Right lobe of liver (tissue), 6 donors: ENCODE data around the gene DNTTIP2. TPM values are rescaled to one million over a fixed set of nuclear protein-coding genes. Genes with fewer than 3 reads are reported as not detected.
"Not testable (repeated sequence)": the region's sequence is repeated elsewhere in the genome, so short reads cannot be mapped to it uniquely, and the experiment has no call there.

Experiments
- ATAC-seq, 4 donors: fragments of 200-7000 bp; cut with Tn5 transposase; one replicate each; pipeline ENCODE4 v1.9.1; 2020; ENCODE audit warnings: mild to moderate bottlenecking in 4 of 4, moderate library complexity in 4 of 4
- DNase-seq, 3 donors: peaks; one replicate each; pipeline ENCODE4 v3.0.0-alpha.2; 2020
- H3K27ac ChIP-seq, 3 donors: fragments of 200-600 bp; one replicate each; pipeline ENCODE4 v1.8.0; 2022
- H3K27me3 ChIP-seq, 2 donors: fragments of 200-600 bp; one replicate each; pipeline ENCODE4 v1.8.0; 2022
- H3K36me3 ChIP-seq, 4 donors: fragments of 200-600 bp; sonication (generic) in 1 of 4; one replicate each; pipeline versions ENCODE4 v1.5.1 to v1.8.0; 2017 to 2022; ENCODE audit warnings: control low read depth in 1 of 4
- H3K4me1 ChIP-seq, 4 donors: fragments of 200-600 bp; sonication (generic) in 1 of 4; one replicate each; pipeline versions ENCODE4 v1.5.1 to v1.8.0; 2017 to 2022; ENCODE audit warnings: control low read depth in 1 of 4
- H3K4me3 ChIP-seq, 3 donors: fragments of 200-600 bp; one replicate each; pipeline ENCODE4 v1.8.0; 2022
- H3K9me3 ChIP-seq, 4 donors: fragments of 200-600 bp; sonication (generic) in 1 of 4; one replicate each; pipeline versions ENCODE4 v1.5.1 to v1.8.0; 2017 to 2022; ENCODE audit warnings: control low read depth in 1 of 4
- CTCF ChIP-seq, 4 donors: fragments of 200-600 bp in 3 of 4; fragments of 450-650 bp in 1 of 4; IDR thresholded peaks; one replicate each; pipeline versions ENCODE4 v1.5.1 to v1.8.0; 2016 to 2022; ENCODE audit warnings: antibody characterized with exemption in 4 of 4, mild to moderate bottlenecking in 2 of 4
- POLR2A ChIP-seq: fragments of 450-650 bp; IDR thresholded peaks from one replicate; pipeline ENCODE4 v1.6.1; 2017; ENCODE audit warnings: antibody characterized with exemption, mild to moderate bottlenecking
- whole genome bisulfite sequencing: methylation state at CpG from one replicate; pipeline ENCODE4 v1.1.6; 2018; ENCODE audit warnings: low coverage, low lambda C conversion rate; ENCODE audit not compliant: insufficient coverage; ENCODE audit errors: missing lambda C conversion rate; 5-methylcytosine and 5-hydroxymethylcytosine counted together
- intact Hi-C, 2 donors: fragments of 100-400 bp; cut with DNase I; formaldehyde crosslinking; loops; one replicate each; pipeline versions ENCODE4 v1.11.2 to v1.14.1; 2022
- long read RNA-seq: library from polyadenylated mRNA; unstranded; transcript quantifications from one replicate; pipeline ENCODE4 v2.0.0, GENCODE V29; 2019
- total RNA-seq, 6 experiments: library from RNA; depleted of rRNA in 2 of 6; stranded (reverse); fragments of >200 nt in 2 of 6; fragmentation: NEBNext Ultra II Directional in 3 of 6; extraction: Animal tissue kit (Norgen Biotek cat#: 25700) in 3 of 6; gene quantifications; one replicate each; pipeline versions ENCODE4 v1.1.0 to v1.2.4, GENCODE V29; 2016 to 2023
- donor health status: DM: no; HTN: yes; CAD: no.
- donor health status: DM: no; HTN: no; CAD: no.
- donor health status: DM: no; HTN: no; CAD: no.
- donor health status: DM: no; HTN: yes; CAD: no.
- donor health status: DM: no; HTN: yes; CAD: no.

The DNTTIP2 gene
- 10 to 100 TPM; 15.0 to 27.0 (median 22.2) TPM for total RNA-seq
- long read RNA-seq, full-length matches to known transcripts: 1 of 10 reads
- long read RNA-seq, partial matches to known transcripts: 9 of 10 reads
- long read RNA-seq, other reads (novel, unspliced or antisense): 0 of 10 reads

GRCh38 chr1:93878889-93879586, at the start of gene DNTTIP2:
DNTTIP2 (minus strand) TSS chr1:93879206; CDS start chr1:93879148, 58 bp downstream.
- H3K4me1 ChIP-seq: peaks cover 0 to 20% (median 2%) of the 10 kb centered on the region in 4 donors
- DNase-seq: peak; percentile 93 to 94 (median 94)
- ATAC-seq: peak; percentile 96 to 97 (median 96)
- intact Hi-C loops: no loop called here
- TF ChIP-seq POLR2A: peak; percentile 83
- TF ChIP-seq CTCF (IDR thresholded peaks at IDR 0.05): no peak
- peak within 1 kb of the TSS; percentile 75 to 90 (median 79) for H3K4me3 ChIP-seq
- no peaks in the 10 kb centered on the region for H3K27me3 ChIP-seq
- no peaks in the 10 kb centered on the region for H3K9me3 ChIP-seq
- WGBS: under 1% methylated on average over 37 of the region's 50 CpGs
- peak within 1 kb of the TSS; percentile 83 to 96 (median 92) for H3K27ac ChIP-seq
- peaks cover 0 to 34% (median 9%) of the 10 kb centered on the region in 4 donors for H3K36me3 ChIP-seq

- intact Hi-C loops: no loop called here
- WGBS: 93% methylated on average over 3 of the region's 3 CpGs
Measured at GRCh38 chr1:93925206-93925605, 46.2 kb upstream of the DNTTIP2 start.

GRCh38 chr1:93919780-93920179, 40.8 kb upstream of the DNTTIP2 start:
- Histone ChIP-seq H3K4me1 (no peaks in the 10 kb centered on the region), H3K27me3 (no peaks in the 10 kb centered on the region), H3K4me3 (no peak overlapping the region), H3K27ac (no peak overlapping the region), H3K36me3 (no peaks in the 10 kb centered on the region), H3K9me3 (no peaks in the 10 kb centered on the region)
- DNase-seq: no peak
- TF ChIP-seq CTCF (IDR thresholded peaks at IDR 0.05) (no peak), POLR2A (no peak)
- intact Hi-C loops: no loop called here
- WGBS: 78% methylated on average over 1 of the region's 1 CpG
- ATAC-seq: no peak

More at GRCh38 chr1:93925206-93925605, 46.2 kb upstream of the DNTTIP2 start:
- no peak overlapping the region for H3K4me3 ChIP-seq
- H3K9me3 ChIP-seq: no peaks in the 10 kb centered on the region
- DNase-seq (no peak), ATAC-seq (no peak)
- H3K27ac ChIP-seq: no peak overlapping the region
- H3K36me3 ChIP-seq: no peaks in the 10 kb centered on the region
- TF ChIP-seq CTCF (IDR thresholded peaks at IDR 0.05) (no peak), POLR2A (no peak)
- no peaks in the 10 kb centered on the region for H3K27me3 ChIP-seq
- no peaks in the 10 kb centered on the region for H3K4me1 ChIP-seq

- Histone ChIP-seq H3K4me3 (no peak overlapping the region), H3K36me3 (no peaks in the 10 kb centered on the region), H3K9me3 (no peaks in the 10 kb centered on the region), H3K27me3 (no peaks in the 10 kb centered on the region), H3K4me1 (no peaks in the 10 kb centered on the region), H3K27ac (no peak overlapping the region)
- 99% methylated on average over 6 of the region's 10 CpGs for WGBS
- intact Hi-C loops: no loop called here
- DNase-seq (no peak), ATAC-seq (no peak)
- no peak for TF ChIP-seq POLR2A
- no peak for TF ChIP-seq CTCF (IDR thresholded peaks at IDR 0.05)
Measured at GRCh38 chr1:93917302-93917701, 38.3 kb upstream of the DNTTIP2 start.

- H3K36me3 ChIP-seq, H3K4me3 ChIP-seq, DNase-seq, ATAC-seq, H3K27me3 ChIP-seq, H3K27ac ChIP-seq, intact Hi-C loops, H3K9me3 ChIP-seq: not testable (repeated sequence)
- peaks cover 0 to 30% (median 4%) of the 10 kb centered on the region in 4 donors for H3K4me1 ChIP-seq
- 94% methylated on average over 3 of the region's 3 CpGs for WGBS
Measured at GRCh38 chr1:93910880-93911279, 31.9 kb upstream of the DNTTIP2 start.
